Measurements from ENCODE around the gene NXT1. TPM values are rescaled to one million over a fixed set of nuclear protein-coding genes. Genes with fewer than 3 reads are reported as not detected.

Gene NXT1
- total RNA-seq, 2 experiments from 2014 or later, result 35.8 to 37.8 TPM

GRCh38 chr20:23325107-23325506, 25.5 kb upstream of the NXT1 start:
- DNase-seq (no peak), ATAC-seq (no peak)
- H3K27ac Mint-ChIP-seq, result no peak overlapping the region
- H3K4me1 Mint-ChIP-seq (ENCODE audit: low read depth), result no peaks in the 10 kb centered on the region
- H3K4me3 Mint-ChIP-seq, result no peak overlapping the region
- H3K27me3 Mint-ChIP-seq, result no peaks in the 10 kb centered on the region
- ChIA-PET CTCF (no interaction called here), POLR2A (no interaction called here)
- H3K36me3 Mint-ChIP-seq (ENCODE audit: low read depth), result peaks cover 2% of the 10 kb centered on the region
- no peaks in the 10 kb centered on the region for H3K9me3 Mint-ChIP-seq
- TF ChIP-seq CTCF (IDR thresholded peaks at IDR 0.05), result no peak
- intact Hi-C loops (cut with micrococcal nuclease), result no loop called here

DNA sequence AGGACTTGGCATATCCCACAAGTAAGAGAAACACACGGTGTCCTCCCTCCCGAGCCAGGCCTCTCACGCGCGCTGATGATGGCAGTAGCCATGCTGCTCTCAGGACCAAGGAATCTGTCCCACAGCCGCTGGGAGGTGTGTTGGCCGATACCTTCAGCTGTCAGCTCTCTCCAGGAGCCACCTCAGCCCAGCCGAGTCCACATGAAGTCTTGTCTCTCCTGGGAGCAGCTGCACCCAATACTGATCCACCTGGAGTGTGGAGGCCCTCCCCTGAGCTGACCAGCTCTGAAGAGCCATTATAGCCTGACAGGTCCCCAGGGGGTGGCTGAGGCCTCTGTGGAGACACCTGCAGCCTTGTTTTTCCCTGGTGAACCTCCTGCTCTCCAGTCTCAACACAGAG, 23.8 kb upstream of the NXT1 start:
- no peak for ATAC-seq
- intact Hi-C loops (cut with micrococcal nuclease), result no loop called here
- POLR2A ChIA-PET, result no interaction called here
- no peak for DNase-seq
- Mint-ChIP-seq H3K4me1 (ENCODE audit: low read depth) (no peaks in the 10 kb centered on the region), H3K4me3 (no peak overlapping the region), H3K27me3 (no peaks in the 10 kb centered on the region), H3K27ac (no peak overlapping the region), H3K9me3 (peaks cover 1% of the 10 kb centered on the region), H3K36me3 (ENCODE audit: low read depth) (peaks cover 2% of the 10 kb centered on the region)
- CTCF ChIA-PET, result no interaction called here
- no peak for TF ChIP-seq CTCF (IDR thresholded peaks at IDR 0.05)

GRCh38 chr20:23327617-23328333, 22.8 kb upstream of the NXT1 start:
- peaks cover 1% of the 10 kb centered on the region for H3K9me3 Mint-ChIP-seq
- CTCF ChIA-PET, result no interaction called here

GRCh38 chr20:23331450-23332350, 18.9 kb upstream of the NXT1 start:
- Mint-ChIP-seq H3K27ac (no peak overlapping the region), H3K27me3 (no peaks in the 10 kb centered on the region), H3K4me3 (no peak overlapping the region), H3K36me3 (ENCODE audit: low read depth) (peaks cover 2% of the 10 kb centered on the region), H3K4me1 (ENCODE audit: low read depth) (no peaks in the 10 kb centered on the region), H3K9me3 (peaks cover 1% of the 10 kb centered on the region)
- TF ChIP-seq CTCF (IDR thresholded peaks at IDR 0.05), result no peak
- no peak for DNase-seq
- CTCF ChIA-PET, result interaction anchor here (1.3 kb wide), 1 partner anchor 18 kb away, joined by 3 read pairs; no protein-coding TSS in a partner anchor
- no peak for ATAC-seq
- POLR2A ChIA-PET, result interaction anchor here (1.0 kb wide), 1 partner anchor 9 kb away, joined by 3 read pairs; no protein-coding TSS in a partner anchor
- intact Hi-C loops (cut with micrococcal nuclease), result no loop called here

More at GRCh38 chr20:23327617-23328333, 22.8 kb upstream of the NXT1 start:
- Mint-ChIP-seq H3K27ac (no peak overlapping the region), H3K4me3 (no peak overlapping the region), H3K27me3 (no peaks in the 10 kb centered on the region), H3K36me3 (ENCODE audit: low read depth) (peaks cover 2% of the 10 kb centered on the region), H3K4me1 (ENCODE audit: low read depth) (no peaks in the 10 kb centered on the region)
- DNase-seq (no peak), ATAC-seq (no peak)
- POLR2A ChIA-PET, result no interaction called here
- intact Hi-C loops (cut with micrococcal nuclease), result no loop called here
- no peak for TF ChIP-seq CTCF (IDR thresholded peaks at IDR 0.05)

- intact Hi-C loops (cut with micrococcal nuclease), result no loop called here
- Mint-ChIP-seq H3K9me3 (peaks cover 1% of the 10 kb centered on the region), H3K27ac (no peak overlapping the region), H3K27me3 (no peaks in the 10 kb centered on the region), H3K4me3 (no peak overlapping the region), H3K4me1 (ENCODE audit: low read depth) (no peaks in the 10 kb centered on the region), H3K36me3 (ENCODE audit: low read depth) (peaks cover 2% of the 10 kb centered on the region)
- ATAC-seq (no peak), DNase-seq (no peak)
- ChIA-PET CTCF (interaction anchor here (1.3 kb wide), 1 partner anchor 17 kb away, joined by 3 read pairs; no protein-coding TSS in a partner anchor), POLR2A (interaction anchor here (1.0 kb wide), 1 partner anchor 9 kb away, joined by 3 read pairs; no protein-coding TSS in a partner anchor)
- TF ChIP-seq CTCF (IDR thresholded peaks at IDR 0.05), result no peak
Measured at GRCh38 chr20:23332467-23332866, 18.1 kb upstream of the NXT1 start.

Measured in activated CD8-positive, alpha-beta T cell treated with anti-CD3 and anti-CD28 coated beads for 36 hours (primary cell).